Thoracic aorta (tissue), 2 donors: Measurements from ENCODE around the gene PHC2. TPM values are rescaled to one million over a fixed set of nuclear protein-coding genes. Genes with fewer than 3 reads are reported as not detected.

Experiments used
- ATAC-seq: fragments of 150-250 bp; one replicate; pipeline ENCODE4 v1.8.0; 2017; ENCODE audit warnings: low read depth; ENCODE audit not compliant: insufficient number of reproducible peaks, low FRiP score
- DNase-seq: peaks from one replicate; pipeline ENCODE4 v3.0.0-alpha.2; 2020; ENCODE audit warnings: low spot score
- H3K27ac ChIP-seq, 2 donors: fragments of 200-600 bp; sonication (generic); 1 replicate in 1 of 2; 2 replicates in 1 of 2; pipeline ENCODE4 v1.5.1; 2016; ENCODE audit warnings: mild to moderate bottlenecking in 2 of 2, moderate library complexity in 2 of 2
- H3K27me3 ChIP-seq: fragments of 200-600 bp; sonication (generic); replicated peaks from 2 replicates; pipeline ENCODE4 v1.6.0; 2016; ENCODE audit warnings: mild to moderate bottlenecking; ENCODE audit not compliant: insufficient read depth
- H3K36me3 ChIP-seq: fragments of 200-600 bp; sonication (generic); one replicate; pipeline ENCODE4 v1.5.1; 2016
- H3K4me1 ChIP-seq, 2 donors: fragments of 200-600 bp; sonication (generic); 1 replicate in 1 of 2; 2 replicates in 1 of 2; pipeline versions ENCODE4 v1.5.1 to v1.6.0; 2016; ENCODE audit warnings: low read depth in 2 of 2, mild to moderate bottlenecking in 1 of 2; ENCODE audit not compliant: control insufficient read depth in 1 of 2
- H3K4me3 ChIP-seq: fragments of 200-600 bp; sonication (generic); 2 replicates; pipeline ENCODE4 v1.5.1; 2016; ENCODE audit warnings: mild to moderate bottlenecking
- H3K9me3 ChIP-seq: fragments of 200-600 bp; sonication (generic); 2 replicates; pipeline ENCODE4 v1.5.1; 2016
- CTCF ChIP-seq: fragments of 200-600 bp; sonication (generic); IDR thresholded peaks from one replicate; pipeline ENCODE4 v1.5.1; 2019; ENCODE audit warnings: antibody characterized with exemption
- total RNA-seq, 2 donors: library from RNA; depleted of rRNA; stranded (reverse); fragments of >200 nt; gene quantifications; one replicate each; pipeline versions ENCODE4 v1.1.0 to v1.2.3, GENCODE V29; 2016

PHC2 gene
- total RNA-seq, 2 donors from 2014 or later: 174 to 238 TPM

GRCh38 chr1:33322109-33322508 is 108.8 kb downstream of the PHC2 start:
- Histone ChIP-seq H3K27me3 (no peaks in the 10 kb centered on the region), H3K27ac (no peak overlapping the region), H3K9me3 (no peaks in the 10 kb centered on the region), H3K4me3 (no peak overlapping the region), H3K36me3 (peaks cover 43% of the 10 kb centered on the region), H3K4me1 (no peaks in the 10 kb centered on the region)
- no peak for TF ChIP-seq CTCF
- no peak for ATAC-seq
- no peak for DNase-seq

GRCh38 chr1:33321178-33321577 is 109.7 kb downstream of the PHC2 start:
- H3K27ac ChIP-seq: no peak overlapping the region
- H3K9me3 ChIP-seq: no peaks in the 10 kb centered on the region
- H3K27me3 ChIP-seq: no peaks in the 10 kb centered on the region
- H3K4me1 ChIP-seq: no peaks in the 10 kb centered on the region
- no peak for TF ChIP-seq CTCF
- H3K36me3 ChIP-seq: peaks cover 34% of the 10 kb centered on the region
- no peak for ATAC-seq
- H3K4me3 ChIP-seq: no peak overlapping the region
- no peak for DNase-seq

GRCh38 chr1:33320619-33321165 is 110.2 kb downstream of the PHC2 start, which contains the start of gene A3GALT2:
A3GALT2 (minus strand) TSS chr1:33321098; CDS start chr1:33321098, 0 bp downstream.
- H3K4me3 ChIP-seq: no peak within 1 kb of the TSS
- H3K9me3 ChIP-seq: no peaks in the 10 kb centered on the region
- no peaks in the 10 kb centered on the region for H3K27me3 ChIP-seq
- H3K36me3 ChIP-seq: peaks cover 30% of the 10 kb centered on the region
- DNase-seq (no peak), ATAC-seq (no peak)
- H3K4me1 ChIP-seq: no peaks in the 10 kb centered on the region
- no peak for TF ChIP-seq CTCF
- H3K27ac ChIP-seq: no peak within 1 kb of the TSS

GRCh38 chr1:33319949-33320618 is 110.8 kb downstream of the PHC2 start:
- H3K36me3 ChIP-seq: peaks cover 24% of the 10 kb centered on the region
- TF ChIP-seq CTCF: no peak
- no peaks in the 10 kb centered on the region for H3K4me1 ChIP-seq
- ATAC-seq: no peak
- no peak overlapping the region for H3K4me3 ChIP-seq
- H3K9me3 ChIP-seq: no peaks in the 10 kb centered on the region
- H3K27me3 ChIP-seq: no peaks in the 10 kb centered on the region
- no peak overlapping the region for H3K27ac ChIP-seq
- DNase-seq: no peak

DNA sequence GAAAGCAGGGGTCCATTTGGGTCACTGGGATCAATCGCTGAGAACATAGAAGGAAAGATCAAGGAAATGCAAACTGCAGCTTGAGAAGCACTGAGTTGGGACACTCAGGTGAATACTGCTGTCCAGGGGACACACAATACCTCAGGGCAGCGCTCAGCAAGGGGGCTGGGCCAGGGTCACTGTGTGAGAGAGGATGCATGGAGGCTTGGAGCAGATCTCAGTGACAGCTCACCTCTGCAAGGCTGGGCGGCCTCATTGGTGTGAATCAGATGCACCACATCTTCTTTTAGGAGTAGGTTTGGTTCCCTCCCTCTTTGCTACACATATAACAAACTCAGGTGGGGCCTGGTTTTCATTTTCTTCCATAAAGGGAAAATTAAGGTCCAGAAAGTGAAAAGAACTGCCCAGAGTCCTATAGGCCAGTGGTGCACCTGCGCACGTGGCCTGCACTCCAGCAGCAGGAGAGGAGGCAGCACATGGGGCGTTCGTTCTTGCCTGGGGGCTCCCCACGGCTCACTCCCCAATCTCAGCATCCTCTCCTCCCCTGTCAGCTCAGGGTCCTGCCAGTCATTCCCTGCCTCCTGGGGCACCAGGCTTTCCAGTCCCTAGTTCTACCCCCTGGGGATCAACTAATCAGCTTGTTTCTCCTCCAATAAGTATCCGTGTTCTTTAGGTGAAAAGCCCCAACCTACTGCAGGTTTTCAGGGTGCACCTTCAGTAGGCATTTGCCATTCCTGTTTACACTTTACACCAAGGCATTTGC is 111.5 kb downstream of the PHC2 start:
- no peak overlapping the region for H3K27ac ChIP-seq
- TF ChIP-seq CTCF: no peak
- peaks cover 17% of the 10 kb centered on the region for H3K36me3 ChIP-seq
- no peaks in the 10 kb centered on the region for H3K9me3 ChIP-seq
- H3K4me1 ChIP-seq: no peaks in the 10 kb centered on the region
- ATAC-seq (no peak), DNase-seq (no peak)
- no peak overlapping the region for H3K4me3 ChIP-seq
- no peaks in the 10 kb centered on the region for H3K27me3 ChIP-seq
